Esophagus muscularis mucosa (tissue), 4 donors: ENCODE results near the gene KHSRP. TPM values are rescaled to one million over a fixed set of nuclear protein-coding genes. Genes with fewer than 3 reads are reported as not detected.

ENCODE experiments used
- DNase-seq: peaks from one replicate; pipeline ENCODE4 v3.0.0-alpha.2; 2017; ENCODE audit errors: extremely low spot score
- H3K27ac ChIP-seq, 4 donors: fragments of 200-600 bp; sonication (generic); replicated peaks in 1 of 4; 1 replicate in 3 of 4; 2 replicates in 1 of 4; pipeline ENCODE4 v1.5.1; 2016 to 2019; ENCODE audit warnings: mild to moderate bottlenecking in 1 of 4
- H3K27me3 ChIP-seq, 4 donors: fragments of 200-600 bp; sonication (generic); one replicate each; pipeline versions ENCODE4 v1.5.1 to v1.6.0; 2016 to 2019
- H3K36me3 ChIP-seq, 4 donors: fragments of 200-600 bp; sonication (generic); one replicate each; pipeline ENCODE4 v1.5.1; 2016 to 2019
- H3K4me1 ChIP-seq, 4 donors: fragments of 200-600 bp; sonication (generic); one replicate each; pipeline ENCODE4 v1.5.1; 2016 to 2019
- H3K4me3 ChIP-seq, 4 donors: fragments of 200-600 bp; sonication (generic); 1 replicate in 2 of 4; 2 replicates in 2 of 4; pipeline ENCODE4 v1.5.1; 2016 to 2019; ENCODE audit warnings: mild to moderate bottlenecking in 4 of 4, moderate library complexity in 1 of 4
- H3K9me3 ChIP-seq, 4 donors: fragments of 200-600 bp; sonication (generic); 1 replicate in 3 of 4; 2 replicates in 1 of 4; pipeline ENCODE4 v1.5.1; 2016 to 2019
- CTCF ChIP-seq, 3 experiments: fragments of 200-600 bp in 2 of 3; fragments of 450-650 bp in 1 of 3; sonication (generic) in 2 of 3; IDR thresholded peaks; one replicate each; pipeline ENCODE4 v1.5.1; 2017 to 2019; ENCODE audit warnings: antibody characterized with exemption in 3 of 3, mild to moderate bottlenecking in 2 of 3, moderate library complexity in 1 of 3
- EP300 ChIP-seq: sonication (generic); formaldehyde crosslinking; IDR thresholded peaks from one replicate; pipeline ENCODE4 v1.6.1; 2017; ENCODE audit warnings: antibody characterized with exemption
- POLR2A ChIP-seq: fragments of 450-650 bp; IDR thresholded peaks from one replicate; pipeline ENCODE4 v1.6.1; 2017; ENCODE audit warnings: antibody characterized with exemption, moderate library complexity, mild to moderate bottlenecking, low read depth
- POLR2AphosphoS5 ChIP-seq, 2 donors: sonication (generic); formaldehyde crosslinking; IDR thresholded peaks; one replicate each; pipeline ENCODE4 v1.6.1; 2017; ENCODE audit warnings: antibody characterized with exemption in 2 of 2
- WGBS: methylation state at CpG from one replicate; pipeline ENCODE4 v1.1.5; 2018; 5-methylcytosine and 5-hydroxymethylcytosine counted together
- intact Hi-C: fragments of 100-400 bp; cut with DNase I; formaldehyde crosslinking; loops from one replicate; pipeline ENCODE4 v1.15.1; 2023
- total RNA-seq, 4 donors: library from RNA; depleted of rRNA; stranded (reverse); fragments of >200 nt; gene quantifications; one replicate each; pipeline versions ENCODE4 v1.1.0 to v1.2.1, GENCODE V29; 2016

Gene KHSRP
- total RNA-seq, 4 donors from 2014 or later, result 105 to 202 (median 148) TPM

- peaks cover 60 to 90% (median 85%) of the 10 kb centered on the region in 4 donors for H3K36me3 ChIP-seq
- H3K27ac ChIP-seq, result no peak overlapping the region
- intact Hi-C loops, result no loop called here
- no peaks in the 10 kb centered on the region for H3K9me3 ChIP-seq
- TF ChIP-seq POLR2A (no peak), POLR2AphosphoS5 (IDR thresholded peaks at IDR 0.05) (no peak), EP300 (no peak), CTCF (IDR thresholded peaks at IDR 0.05) (no peak)
- no peaks in the 10 kb centered on the region for H3K27me3 ChIP-seq
- 88% methylated on average over 10 of the region's 19 CpGs for WGBS
- H3K4me3 ChIP-seq, result no peak overlapping the region
- no peak for DNase-seq
- peaks cover 22 to 56% (median 45%) of the 10 kb centered on the region in 4 donors for H3K4me1 ChIP-seq
Observed at GRCh38 chr19:6418562-6418932, 6.1 kb downstream of the KHSRP start.

GRCh38 chr19:6417713-6418561, 6.7 kb downstream of the KHSRP start:
- Histone ChIP-seq H3K9me3 (no peaks in the 10 kb centered on the region), H3K27me3 (no peaks in the 10 kb centered on the region), H3K4me3 (no peak overlapping the region), H3K36me3 (peaks cover 60 to 90% (median 86%) of the 10 kb centered on the region in 4 donors), H3K27ac (peak overlapping the region in 1 of 4 donors; percentile 9), H3K4me1 (peaks cover 16 to 56% (median 39%) of the 10 kb centered on the region in 4 donors)
- 65% methylated on average over 25 of the region's 33 CpGs for WGBS
- TF ChIP-seq EP300 (no peak), POLR2A (no peak), CTCF (IDR thresholded peaks at IDR 0.05) (peak; percentile 35 to 59 (median 46)), POLR2AphosphoS5 (IDR thresholded peaks at IDR 0.05) (no peak)
- intact Hi-C loops, result no loop called here
- DNase-seq, result no peak

GRCh38 chr19:6416658-6417405, 7.8 kb downstream of the KHSRP start:
- Histone ChIP-seq H3K9me3 (no peaks in the 10 kb centered on the region), H3K27ac (peak overlapping the region in 1 of 4 donors; percentile 9), H3K36me3 (peaks cover 60 to 84% (median 81%) of the 10 kb centered on the region in 4 donors), H3K27me3 (no peaks in the 10 kb centered on the region), H3K4me1 (peaks cover 7 to 50% (median 36%) of the 10 kb centered on the region in 4 donors), H3K4me3 (no peak overlapping the region)
- intact Hi-C loops, result no loop called here
- WGBS, result 91% methylated on average over 19 of the region's 29 CpGs
- TF ChIP-seq CTCF (IDR thresholded peaks at IDR 0.05), result no peak
- no peak for TF ChIP-seq EP300
- TF ChIP-seq POLR2A, result no peak
- no peak for TF ChIP-seq POLR2AphosphoS5 (IDR thresholded peaks at IDR 0.05)
- no peak for DNase-seq

GRCh38 chr19:6415591-6416190, 8.9 kb downstream of the KHSRP start:
- H3K9me3 ChIP-seq, result no peaks in the 10 kb centered on the region
- TF ChIP-seq POLR2AphosphoS5 (IDR thresholded peaks at IDR 0.05) (no peak), EP300 (no peak), POLR2A (no peak), CTCF (IDR thresholded peaks at IDR 0.05) (no peak)
- WGBS, result 94% methylated on average over 32 of the region's 32 CpGs
- H3K27me3 ChIP-seq, result no peaks in the 10 kb centered on the region
- no peak overlapping the region for H3K27ac ChIP-seq
- no peak for DNase-seq
- peaks cover 0 to 39% (median 25%) of the 10 kb centered on the region in 4 donors for H3K4me1 ChIP-seq
- H3K36me3 ChIP-seq, result peaks cover 60 to 73% (median 70%) of the 10 kb centered on the region in 4 donors
- intact Hi-C loops, result no loop called here
- no peak overlapping the region for H3K4me3 ChIP-seq
